ENCODE measurements around the gene LIMCH1. TPM values are rescaled to one million over a fixed set of nuclear protein-coding genes. Genes with fewer than 3 reads are reported as not detected.
"Not testable (repeated sequence)": the region's sequence is repeated elsewhere in the genome, so short reads cannot be mapped to it uniquely, and the experiment has no call there.

LIMCH1 gene
- total and polyA plus RNA-seq, 3 donors from 2014 or later, result 14.0 to 20.9 (median 18.6) TPM

- no peaks in the 10 kb centered on the region for H3K9me3 ChIP-seq
- 55 to 63% methylated on average over 3 of the region's 3 CpGs for whole genome bisulfite sequencing, 2 donors
- intact Hi-C loops (cut with DNase I; ENCODE audit: low total_unique reads), result no loop called here
- TF ChIP-seq POLR2A (IDR thresholded peaks at IDR 0.05) (no peak), CTCF (IDR thresholded peaks at IDR 0.05) (no peak)
- DNase-seq, result no peak
- H3K4me1 ChIP-seq, result no peaks in the 10 kb centered on the region
- no peaks in the 10 kb centered on the region for H3K36me3 ChIP-seq (ENCODE audit: low read depth, missing control alignments)
- no peak overlapping the region for H3K4me3 ChIP-seq
- H3K27ac ChIP-seq, result no peak overlapping the region
- no peaks in the 10 kb centered on the region for H3K27me3 ChIP-seq
These were observed 165.8 kb downstream of the LIMCH1 start for GRCh38 chr4:41703785-41704184.

DNA sequence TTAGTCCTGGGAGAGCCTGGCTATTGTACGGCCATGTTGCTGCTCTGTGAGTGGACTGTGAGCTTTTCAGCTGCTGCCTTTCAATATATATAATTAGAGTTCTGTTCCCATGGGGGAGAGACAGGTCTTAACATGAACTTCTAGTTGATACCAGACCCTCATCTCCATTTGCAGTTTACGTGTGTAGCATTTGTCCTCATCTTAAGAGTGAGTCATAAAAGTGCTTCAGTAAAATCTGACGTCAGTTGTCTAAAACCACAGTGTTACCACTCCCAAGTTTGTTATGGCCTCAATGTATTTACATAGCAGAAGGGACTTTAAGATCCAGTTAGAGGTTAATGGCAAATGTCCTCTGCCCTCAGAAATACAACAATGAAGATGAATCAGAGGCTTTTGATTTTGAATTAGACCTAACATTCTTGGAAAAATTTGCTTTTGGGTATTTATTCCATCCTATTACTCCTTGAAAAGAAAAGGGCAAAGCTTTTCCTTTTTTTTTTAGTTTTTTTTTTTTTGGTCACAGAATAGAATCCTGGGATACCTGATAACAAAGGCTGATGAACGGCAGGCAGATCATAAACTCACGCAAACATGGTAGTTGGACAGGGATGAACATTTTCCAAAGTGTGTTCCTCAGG is 172.0 kb downstream of the LIMCH1 start:
- Histone ChIP-seq H3K27me3 (no peaks in the 10 kb centered on the region), H3K9me3 (no peaks in the 10 kb centered on the region), H3K36me3 (ENCODE audit: low read depth, missing control alignments) (no peaks in the 10 kb centered on the region), H3K4me3 (no peak overlapping the region), H3K27ac (no peak overlapping the region), H3K4me1 (no peaks in the 10 kb centered on the region)
- no peak for DNase-seq
- 72 to 73% methylated on average over 5 of the region's 5 CpGs for WGBS, 2 donors
- TF ChIP-seq CTCF (IDR thresholded peaks at IDR 0.05) (no peak), POLR2A (IDR thresholded peaks at IDR 0.05) (no peak)
- intact Hi-C loops (cut with DNase I; ENCODE audit: low total_unique reads), result no loop called here

GRCh38 chr4:41711654-41712053 is 173.7 kb downstream of the LIMCH1 start:
- 84 to 99% methylated on average over 2 of the region's 2 CpGs for WGBS, 2 donors
- DNase-seq; H3K9me3 ChIP-seq; H3K27me3 ChIP-seq; H3K4me3 ChIP-seq; H3K36me3 ChIP-seq (ENCODE audit: low read depth, missing control alignments); intact Hi-C loops (cut with DNase I; ENCODE audit: low total_unique reads); H3K4me1 ChIP-seq; H3K27ac ChIP-seq: not testable (repeated sequence)

GRCh38 chr4:41712425-41712824 is 174.5 kb downstream of the LIMCH1 start:
- no peaks in the 10 kb centered on the region for H3K27me3 ChIP-seq
- TF ChIP-seq POLR2A (IDR thresholded peaks at IDR 0.05) (no peak), CTCF (IDR thresholded peaks at IDR 0.05) (no peak)
- intact Hi-C loops (cut with DNase I; ENCODE audit: low total_unique reads), result no loop called here
- H3K9me3 ChIP-seq, result no peaks in the 10 kb centered on the region
- no peaks in the 10 kb centered on the region for H3K36me3 ChIP-seq (ENCODE audit: low read depth, missing control alignments)
- no peaks in the 10 kb centered on the region for H3K4me1 ChIP-seq
- H3K27ac ChIP-seq, result no peak overlapping the region
- DNase-seq, result no peak
- WGBS, 2 donors, result 69 to 70% methylated on average over 3 of the region's 3 CpGs
- H3K4me3 ChIP-seq, result no peak overlapping the region

DNA sequence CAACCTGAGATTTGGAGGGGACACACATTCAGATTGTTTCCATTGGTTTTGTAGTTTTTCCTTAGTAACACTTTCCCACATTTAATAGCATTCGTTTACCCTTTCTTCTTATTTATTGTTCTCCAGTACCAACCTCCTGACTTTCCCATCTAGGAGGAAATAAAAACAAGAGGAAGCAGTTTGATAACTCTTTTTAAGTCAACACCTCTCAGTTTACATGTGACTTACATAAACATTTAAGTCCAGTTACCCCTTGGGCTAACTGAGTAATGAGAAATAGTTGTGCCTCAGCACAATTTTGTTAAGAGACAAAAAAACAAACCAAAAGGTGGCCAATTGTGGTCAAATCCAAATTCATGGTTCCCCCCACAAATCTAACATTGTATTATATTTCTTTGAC is 175.8 kb downstream of the LIMCH1 start:
- Histone ChIP-seq H3K9me3 (no peaks in the 10 kb centered on the region), H3K27me3 (no peaks in the 10 kb centered on the region), H3K27ac (no peak overlapping the region), H3K36me3 (ENCODE audit: low read depth, missing control alignments) (no peaks in the 10 kb centered on the region), H3K4me1 (no peaks in the 10 kb centered on the region), H3K4me3 (no peak overlapping the region)
- WGBS, 2 donors, result 76 to 91% methylated on average over 1 of the region's 1 CpG
- intact Hi-C loops (cut with DNase I; ENCODE audit: low total_unique reads), result no loop called here
- TF ChIP-seq CTCF (IDR thresholded peaks at IDR 0.05), result no peak
- TF ChIP-seq POLR2A (IDR thresholded peaks at IDR 0.05), result no peak
- DNase-seq, result no peak

All from testis (tissue), 3 donors.